H9 (cell line): ENCODE measurements around the gene KLK6. TPM values are rescaled to one million over a fixed set of nuclear protein-coding genes. Genes with fewer than 3 reads are reported as not detected.

Experiments used
- DNase-seq: peaks from one replicate; pipeline ENCODE4 v3.0.0-alpha.2; 2017
- H2AFZ ChIP-seq: one replicate; pipeline ENCODE4 v1.6.1; 2013; ENCODE audit warnings: mild to moderate bottlenecking, low read length, control low read depth, moderate library complexity
- H2AK5ac ChIP-seq: 2 replicates; pipeline ENCODE4 v1.6.1; 2013; ENCODE audit warnings: low read length, control low read depth, mixed read lengths; ENCODE audit not compliant: insufficient read length
- H2BK120ac ChIP-seq: one replicate; pipeline ENCODE4 v1.6.1; 2013; ENCODE audit warnings: low read depth, mild to moderate bottlenecking, low read length, control low read depth, inconsistent platforms; ENCODE audit not compliant: poor library complexity, severe bottlenecking
- H2BK12ac ChIP-seq: 2 replicates; pipeline ENCODE4 v1.6.1; 2013; ENCODE audit warnings: low read length, control low read depth, mixed read lengths, low read depth; ENCODE audit not compliant: insufficient read length
- H2BK15ac ChIP-seq: 2 replicates; pipeline ENCODE4 v1.6.1; 2013; ENCODE audit warnings: low read depth, low read length, control low read depth
- H2BK20ac ChIP-seq: one replicate; pipeline ENCODE4 v1.6.1; 2013; ENCODE audit warnings: low read depth, mild to moderate bottlenecking, low read length, control low read depth, inconsistent platforms; ENCODE audit not compliant: poor library complexity, severe bottlenecking
- H2BK5ac ChIP-seq: 2 replicates; pipeline ENCODE4 v1.6.1; 2013; ENCODE audit warnings: low read length, control low read depth, mixed read lengths; ENCODE audit not compliant: insufficient read length
- H3K14ac ChIP-seq: 2 replicates; pipeline ENCODE4 v1.6.1; 2013; ENCODE audit warnings: low read length, control low read depth; ENCODE audit not compliant: insufficient read depth
- H3K18ac ChIP-seq: 2 replicates; pipeline ENCODE4 v1.6.1; 2013; ENCODE audit warnings: low read depth, mild to moderate bottlenecking, mixed read lengths, low read length, control low read depth; ENCODE audit not compliant: insufficient read length
- H3K23ac ChIP-seq: 2 replicates; pipeline ENCODE4 v1.6.1; 2013; ENCODE audit warnings: low read length, control low read depth, mixed read lengths, low read depth; ENCODE audit not compliant: insufficient read length
- H3K23me2 ChIP-seq: 2 replicates; pipeline ENCODE4 v1.6.1; 2013; ENCODE audit warnings: low read depth, mild to moderate bottlenecking, mixed read lengths, low read length, control low read depth; ENCODE audit not compliant: insufficient read length, poor library complexity, severe bottlenecking
- H3K27ac ChIP-seq: 2 replicates; pipeline ENCODE4 v1.5.1; 2013; ENCODE audit warnings: low read length, control low read depth, mixed read lengths, low read depth; ENCODE audit not compliant: insufficient read length
- H3K27me3 ChIP-seq: 2 replicates; pipeline ENCODE4 v1.6.1; 2013; ENCODE audit warnings: low read length, control low read depth, inconsistent platforms; ENCODE audit not compliant: insufficient read depth
- H3K4ac ChIP-seq: 2 replicates; pipeline ENCODE4 v1.6.1; 2013; ENCODE audit warnings: low read depth, mild to moderate bottlenecking, control low read depth, inconsistent platforms, low read length, moderate library complexity
- H3K4me1 ChIP-seq: 2 replicates; pipeline ENCODE4 v1.6.1; 2013; ENCODE audit warnings: low read length, control low read depth, inconsistent platforms; ENCODE audit not compliant: insufficient read depth
- H3K4me2 ChIP-seq: 2 replicates; pipeline ENCODE4 v1.6.1; 2013; ENCODE audit warnings: low read length, control low read depth, mixed read lengths; ENCODE audit not compliant: insufficient read length, insufficient read depth
- H3K56ac ChIP-seq: 2 replicates; pipeline ENCODE4 v1.6.1; 2013; ENCODE audit warnings: low read depth, mild to moderate bottlenecking, mixed read lengths, low read length, control low read depth; ENCODE audit not compliant: insufficient read length
- H3K79me1 ChIP-seq: 2 replicates; pipeline ENCODE4 v1.6.1; 2013; ENCODE audit warnings: low read depth, mild to moderate bottlenecking, moderate library complexity, low read length, control low read depth, inconsistent platforms; ENCODE audit not compliant: insufficient read depth, poor library complexity, severe bottlenecking
- H3K79me2 ChIP-seq: 2 replicates; pipeline ENCODE4 v1.6.1; 2013; ENCODE audit warnings: low read length, control low read depth, inconsistent platforms; ENCODE audit not compliant: insufficient read depth
- H3K9ac ChIP-seq: 2 replicates; pipeline ENCODE4 v1.6.1; 2013; ENCODE audit warnings: low read length, control low read depth, mixed read lengths; ENCODE audit not compliant: insufficient read length; ENCODE audit errors: extremely low read depth
- H3K9me3 ChIP-seq: one replicate; pipeline ENCODE4 v1.6.1; 2013; ENCODE audit warnings: low read depth, low read length, inconsistent platforms; ENCODE audit not compliant: control insufficient read depth
- H3T11ph ChIP-seq: one replicate; pipeline ENCODE4 v1.6.1; 2013; ENCODE audit warnings: mild to moderate bottlenecking, low read length, control low read depth, inconsistent platforms
- H4K20me1 ChIP-seq: one replicate; pipeline ENCODE4 v1.6.1; 2013; ENCODE audit not compliant: control insufficient read depth, insufficient read length, insufficient read depth
- H4K5ac ChIP-seq: 2 replicates; pipeline ENCODE4 v1.6.1; 2013; ENCODE audit warnings: low read depth, mild to moderate bottlenecking, mixed read lengths, low read length, control low read depth; ENCODE audit not compliant: insufficient read length
- H4K8ac ChIP-seq: replicated peaks from 2 replicates; pipeline ENCODE4 v1.6.1; 2013; ENCODE audit warnings: low read length, control low read depth, mixed read lengths, low read depth; ENCODE audit not compliant: insufficient read length
- H4K91ac ChIP-seq: 2 replicates; pipeline ENCODE4 v1.6.1; 2013; ENCODE audit warnings: low read depth, mild to moderate bottlenecking, moderate library complexity, mixed read lengths, low read length, control low read depth; ENCODE audit not compliant: insufficient read length
- H3K27ac Mint-ChIP-seq, 3 experiments: 2 replicates in 2 of 3; 3 replicates in 1 of 3; pipeline ENCODE4 v1.8.0; 2020 to 2021; ENCODE audit warnings: mixed read lengths in 3 of 3, mild to moderate bottlenecking in 1 of 3, moderate library complexity in 1 of 3
- H3K27me3 Mint-ChIP-seq: 2 replicates; pipeline ENCODE4 v1.8.0; 2021; ENCODE audit warnings: low read depth, mild to moderate bottlenecking, moderate library complexity, mixed read lengths
- H3K36me3 Mint-ChIP-seq, 3 experiments: 2 replicates in 2 of 3; 3 replicates in 1 of 3; pipeline ENCODE4 v1.8.0; 2020 to 2021; ENCODE audit warnings: low read depth in 3 of 3, mixed read lengths in 3 of 3; ENCODE audit not compliant: insufficient read depth in 1 of 3
- H3K4me1 Mint-ChIP-seq, 2 experiments: 2 replicates each; pipeline ENCODE4 v1.8.0; 2020; ENCODE audit warnings: mixed read lengths in 2 of 2
- H3K4me3 Mint-ChIP-seq, 2 experiments: 2 replicates in 1 of 2; 3 replicates in 1 of 2; pipeline ENCODE4 v1.8.0; 2020 to 2021; ENCODE audit warnings: mild to moderate bottlenecking in 2 of 2, mixed read lengths in 2 of 2, moderate library complexity in 1 of 2
- H3K9me3 Mint-ChIP-seq, 2 experiments: 2 replicates in 1 of 2; 3 replicates in 1 of 2; pipeline ENCODE4 v1.8.0; 2020; ENCODE audit warnings: mild to moderate bottlenecking in 2 of 2, mixed read lengths in 2 of 2, moderate library complexity in 1 of 2
- CTCF ChIP-seq: fragments of 200-600 bp; sonication (generic); conservative IDR thresholded peaks from 3 replicates; pipeline ENCODE4 v1.8.0; 2021; ENCODE audit warnings: antibody characterized with exemption, mild to moderate bottlenecking
- WGBS: extraction: QIAGEN DNeasy Blood & Tissue Kit; methylation state at CpG from one replicate; pipeline ENCODE4 v1.1.7; 2013; ENCODE audit warnings: missing lambda C conversion rate, low lambda C conversion rate, mixed read lengths; ENCODE audit not compliant: insufficient read length; ENCODE audit errors: extremely low coverage; 5-methylcytosine and 5-hydroxymethylcytosine counted together
- total RNA-seq: library from RNA; stranded (reverse); gene quantifications from 2 replicates; pipeline ENCODE4 v1.2.1, GENCODE V29; 2021

Gene KLK6
- total RNA-seq, 1 experiment from 2014 or later: 2.6 TPM

GRCh38 chr19:50924586-50924985 is 44.8 kb downstream of the KLK6 start:
- no peak overlapping the region for H2BK20ac ChIP-seq
- H3K27me3 Mint-ChIP-seq: peaks cover 49% of the 10 kb centered on the region

More at GRCh38 chr19:50924586-50924985, 44.8 kb downstream of the KLK6 start:
- no peaks in the 10 kb centered on the region for H3K23me2 ChIP-seq
- Mint-ChIP-seq H3K4me3 (no peak overlapping the region), H3K27ac (no peak overlapping the region), H3K4me1 (peaks cover 13 to 14% of the 10 kb centered on the region in 2 experiments), H3K36me3 (no peaks in the 10 kb centered on the region), H3K9me3 (no peaks in the 10 kb centered on the region)
- no peak overlapping the region for H2BK12ac ChIP-seq
- H3K27me3 ChIP-seq: no peaks in the 10 kb centered on the region
- no peak overlapping the region for H3K14ac ChIP-seq
- no CpG with 5 or more reads among the region's 6 CpGs for WGBS
- H3K27ac ChIP-seq: no peak overlapping the region
- no peaks in the 10 kb centered on the region for H3K79me1 ChIP-seq
- no peak overlapping the region for H3K18ac ChIP-seq
- no peaks in the 10 kb centered on the region for H4K20me1 ChIP-seq
- H2AFZ ChIP-seq: no peak overlapping the region
- H2AK5ac ChIP-seq: no peak overlapping the region
- H3K4me1 ChIP-seq: no peaks in the 10 kb centered on the region; the same call in 1 of the 2 replicates
- H3K56ac ChIP-seq: no peak overlapping the region
- no peak overlapping the region for H4K91ac ChIP-seq
- H3T11ph ChIP-seq: no peak overlapping the region
- no peak overlapping the region for H3K9ac ChIP-seq
- no peak overlapping the region for H3K23ac ChIP-seq
- no peak overlapping the region for H2BK120ac ChIP-seq
- H3K9me3 ChIP-seq: no peaks in the 10 kb centered on the region
- no peak overlapping the region for H4K5ac ChIP-seq
- H3K4me2 ChIP-seq: no peak overlapping the region
- H4K8ac ChIP-seq: no peak overlapping the region
- no peak for DNase-seq
- no peak for TF ChIP-seq CTCF
- no peak overlapping the region for H2BK15ac ChIP-seq
- H2BK5ac ChIP-seq: no peak overlapping the region
- no peak overlapping the region for H3K4ac ChIP-seq
- no peaks in the 10 kb centered on the region for H3K79me2 ChIP-seq
